LHCN-M2 (cell line): ENCODE measurements around the gene HSD11B1L. TPM values are rescaled to one million over a fixed set of nuclear protein-coding genes. Genes with fewer than 3 reads are reported as not detected.

Experiments used
- DNase-seq: peaks from one replicate; pipeline ENCODE4 v3.0.0-alpha.2; 2012; ENCODE audit warnings: low read depth
- total RNA-seq: library from RNA; depleted of rRNA; stranded (reverse); fragments of >200 nt; gene quantifications from 2 replicates; pipeline ENCODE4 v1.2.3, GENCODE V29; 2014

Gene HSD11B1L
- total RNA-seq, 1 experiment from 2014 or later: 22.4 TPM

DNA sequence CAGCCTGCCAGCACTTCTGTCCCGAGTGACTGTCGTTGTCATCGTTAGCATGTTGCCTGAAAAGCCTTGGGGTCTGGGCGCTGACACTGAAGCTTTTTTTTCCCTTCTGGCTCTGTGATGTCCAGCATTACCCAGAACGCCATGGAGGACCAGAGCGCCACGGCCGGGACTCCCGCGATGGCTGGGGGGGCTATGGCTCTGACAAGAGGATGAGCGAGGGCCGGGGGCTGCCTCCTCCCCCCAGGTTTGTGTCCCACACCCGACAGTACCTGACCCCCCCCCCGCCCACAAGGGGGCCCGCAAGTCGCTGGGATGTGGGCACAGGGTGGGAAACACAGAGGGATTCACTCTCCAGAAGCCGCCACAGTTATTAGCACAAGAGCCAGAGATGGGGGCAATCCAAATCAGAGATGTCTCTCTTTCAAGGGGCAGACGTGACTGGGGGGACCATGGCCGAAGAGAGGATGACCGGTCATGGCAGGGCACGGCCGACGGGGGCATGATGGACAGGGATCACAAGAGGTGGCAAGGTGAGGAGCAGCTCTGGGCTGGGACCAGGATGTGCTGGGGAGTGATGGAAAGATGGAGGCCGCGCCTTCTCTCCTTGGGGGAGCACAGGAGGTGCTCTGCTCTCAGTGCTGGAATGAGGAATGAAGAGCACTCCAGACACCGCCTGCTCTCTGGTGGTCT, 13.8 kb upstream of the HSD11B1L start:
- DNase-seq: no peak

DNA sequence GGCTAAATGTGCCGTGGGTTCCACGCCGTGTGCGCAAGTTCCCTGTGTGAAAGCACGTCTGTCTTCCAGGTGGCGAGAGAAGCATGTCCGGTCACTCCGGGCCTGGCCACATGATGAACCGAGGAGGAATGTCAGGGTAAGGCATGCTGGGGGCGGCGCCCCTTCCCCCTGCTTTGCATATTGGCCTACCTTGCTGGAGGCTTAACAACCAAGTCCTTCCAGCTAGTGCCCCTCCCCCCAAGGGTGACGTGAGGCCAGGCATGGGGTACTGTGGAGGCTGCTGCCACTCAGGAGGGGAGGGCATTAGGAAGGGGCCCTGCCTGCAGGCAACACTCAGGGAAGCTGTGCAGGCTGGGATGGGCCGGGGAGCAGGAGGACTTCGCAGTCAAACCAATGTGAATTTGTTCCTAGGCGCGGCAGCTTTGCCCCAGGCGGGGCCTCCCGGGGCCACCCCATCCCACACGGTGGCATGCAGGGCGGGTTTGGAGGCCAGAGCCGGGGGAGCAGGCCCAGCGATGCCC, 13.0 kb upstream of the HSD11B1L start:
- DNase-seq: no peak

DNA sequence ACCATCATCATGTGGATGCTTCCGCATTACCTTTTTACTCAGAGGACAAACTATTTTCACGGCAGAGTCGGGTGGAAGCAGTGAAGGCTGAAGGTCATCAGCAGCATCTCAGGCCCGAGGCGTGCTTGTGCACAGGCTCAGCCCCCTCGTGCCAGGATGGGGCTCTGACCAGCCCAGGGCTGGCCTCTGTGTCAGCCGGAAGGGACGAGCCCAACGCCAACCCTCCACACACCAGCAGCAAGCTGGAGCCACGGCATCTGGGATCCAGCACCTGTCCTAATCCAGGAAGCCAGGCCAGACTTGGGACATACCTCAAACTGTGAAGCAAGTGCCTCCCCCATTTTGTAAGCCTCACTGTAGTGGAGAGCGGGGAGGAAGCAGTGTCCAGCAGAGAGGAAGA, 11.6 kb upstream of the HSD11B1L start:
- no peak for DNase-seq

DNA sequence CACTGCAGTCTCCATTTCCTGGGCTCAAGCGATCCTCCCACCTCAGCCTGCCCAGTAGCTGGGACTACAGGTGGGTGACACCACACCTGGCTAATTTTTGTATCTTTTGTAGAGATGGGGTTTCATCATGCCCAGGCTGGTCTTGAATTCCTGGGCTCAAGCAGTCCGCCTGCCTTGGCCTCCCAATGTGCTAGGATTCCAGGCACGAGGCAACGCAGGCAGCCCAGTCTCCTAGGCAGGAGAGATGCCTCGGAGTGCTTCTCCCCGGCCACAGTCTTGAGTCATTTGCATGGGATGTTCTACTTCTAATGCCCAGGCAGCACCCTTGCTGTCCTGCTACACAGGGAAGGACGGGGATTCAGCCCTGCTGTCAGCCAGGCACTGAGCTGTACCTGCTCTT, 9.2 kb upstream of the HSD11B1L start:
- no peak for DNase-seq

DNA sequence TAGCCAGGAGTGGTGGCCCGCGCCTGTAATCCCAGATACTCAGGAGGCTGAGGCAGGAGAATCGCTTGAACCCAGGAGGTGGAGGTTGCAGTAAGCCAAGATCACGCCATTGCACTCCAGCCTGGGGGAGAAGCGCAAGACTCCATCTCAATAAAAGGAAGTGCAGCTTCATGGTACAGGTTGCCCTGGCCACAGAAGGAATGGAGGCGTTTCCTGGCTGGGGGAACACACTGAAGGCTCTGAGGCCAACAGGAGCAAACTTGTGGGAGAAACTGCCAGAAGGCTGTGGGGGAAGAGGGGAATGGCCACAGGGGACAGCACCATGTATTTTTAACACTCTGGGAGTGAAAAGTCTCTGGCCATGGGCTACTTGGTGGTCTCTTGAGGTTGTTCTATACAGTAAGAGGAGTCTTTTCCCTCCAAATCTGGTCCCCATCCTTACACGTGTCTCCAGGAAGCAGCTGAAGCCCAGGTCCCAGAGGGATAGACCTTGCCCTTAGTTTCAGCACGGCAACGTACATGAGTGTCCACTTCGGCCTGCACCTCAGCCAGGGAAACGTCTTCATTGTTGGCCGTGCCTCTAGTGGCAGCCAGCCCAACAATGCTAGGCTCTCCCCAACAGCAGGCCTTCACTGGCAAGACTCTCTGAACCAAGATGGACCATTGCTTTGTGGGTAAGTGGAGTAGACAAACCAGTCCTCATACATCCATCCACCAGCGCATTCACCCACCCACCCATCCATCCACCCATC, 7.9 kb upstream of the HSD11B1L start:
- no peak for DNase-seq

DNA sequence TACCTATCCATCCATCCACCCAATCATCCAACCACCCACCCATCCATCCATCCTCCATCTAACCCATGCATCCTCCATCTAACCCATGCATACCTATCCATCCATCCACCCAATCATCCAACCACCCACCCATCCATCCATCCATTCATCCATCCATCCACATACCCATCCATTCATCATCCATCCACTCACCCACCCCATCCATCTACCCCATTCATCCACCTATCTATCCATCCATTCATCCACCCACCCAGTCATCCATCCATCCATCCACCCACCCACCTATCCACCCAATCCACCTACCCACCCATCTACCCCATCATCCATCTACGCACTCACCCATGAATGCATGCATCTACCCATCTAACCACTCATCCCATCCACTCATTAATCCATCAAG, 7.1 kb upstream of the HSD11B1L start:
- no peak for DNase-seq

DNA sequence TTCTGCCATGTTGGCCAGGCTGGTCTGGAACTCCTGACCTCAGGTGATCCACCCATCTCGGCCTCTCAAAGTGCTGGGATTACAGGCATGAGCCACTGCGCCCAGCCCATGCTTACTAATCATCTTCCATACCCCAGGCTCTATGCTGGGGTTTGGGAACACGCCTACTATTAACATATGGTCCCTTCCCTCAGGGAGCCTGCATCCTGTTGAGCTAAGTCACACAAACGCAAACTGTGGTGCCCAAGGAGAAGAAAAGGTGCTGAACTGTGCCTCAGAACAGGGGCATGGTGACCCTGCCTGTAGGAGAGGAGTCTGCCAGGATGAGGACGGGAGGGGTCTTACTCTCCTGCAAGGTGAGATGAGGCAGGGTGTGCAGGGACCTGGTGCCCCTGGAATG, 6.1 kb upstream of the HSD11B1L start:
- DNase-seq: no peak

DNA sequence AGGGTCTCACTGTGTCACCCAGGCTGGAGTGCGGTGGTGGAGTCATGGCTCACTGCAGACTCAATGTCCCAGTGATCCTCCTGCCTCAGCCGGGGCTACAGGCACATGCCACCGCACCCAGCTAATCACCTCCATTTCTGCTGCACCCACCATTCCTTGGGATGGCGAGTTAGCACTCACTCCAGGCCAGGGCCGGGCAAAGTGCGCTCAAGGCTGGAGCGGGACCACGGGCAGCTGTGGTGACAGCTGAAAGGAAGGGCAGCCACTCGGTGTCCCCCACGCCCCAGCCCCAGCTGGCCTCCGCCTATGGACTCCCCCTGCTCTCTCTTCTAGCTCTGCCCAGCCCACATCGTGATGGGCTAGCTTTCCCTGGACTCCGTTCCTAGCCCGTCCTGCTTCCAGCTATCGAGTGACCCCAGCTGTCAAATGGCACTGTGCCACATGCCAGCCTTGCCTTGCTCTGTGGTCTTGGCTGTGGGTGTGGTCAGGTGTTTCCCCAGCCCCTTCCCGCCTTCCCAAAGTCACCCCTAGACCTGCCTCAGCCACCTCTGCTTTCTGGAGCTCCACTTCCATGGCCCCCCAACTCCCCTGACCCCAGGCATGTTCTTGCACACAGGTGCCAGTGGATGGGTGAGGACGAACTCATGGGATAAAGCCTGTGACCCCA, 4.6 kb upstream of the HSD11B1L start:
- peak; percentile 81 for DNase-seq

DNA sequence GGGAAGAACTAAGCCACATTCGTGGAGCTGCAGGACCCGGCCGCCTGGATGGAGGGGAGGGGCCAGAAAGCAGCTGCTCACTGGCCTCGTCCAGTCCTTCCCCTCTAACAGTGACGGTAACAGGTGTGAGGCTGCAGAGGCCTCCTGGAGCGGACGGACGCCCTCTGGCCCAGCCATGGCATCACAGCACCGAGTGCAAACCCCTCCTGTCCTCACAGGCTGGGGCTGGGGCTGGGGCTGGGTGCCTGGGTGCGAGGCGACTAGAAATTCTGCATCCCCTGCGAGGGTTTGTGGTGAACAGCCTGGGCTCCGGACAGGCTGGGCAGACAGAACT, 4.1 kb upstream of the HSD11B1L start:
- peak; percentile 85 for DNase-seq

DNA sequence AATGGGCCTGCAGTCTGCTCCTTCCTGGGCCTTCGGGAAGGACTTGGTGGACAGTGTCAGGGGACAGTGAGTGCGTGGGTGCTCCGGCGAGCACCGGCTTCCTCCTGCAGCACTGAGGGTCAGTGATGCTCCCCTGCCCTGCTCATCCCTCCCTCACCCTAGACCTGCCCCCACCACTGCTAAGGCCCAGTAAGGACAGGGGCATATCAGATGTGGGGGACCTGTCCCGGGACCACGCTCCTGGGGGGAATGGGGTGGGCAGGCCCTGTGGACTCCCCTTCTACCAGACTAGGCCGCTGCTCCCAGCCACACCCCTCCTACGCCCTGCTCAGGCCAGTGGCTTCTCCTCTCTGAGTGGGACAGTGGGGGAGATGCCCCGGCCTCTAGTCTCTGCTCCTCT, 3.7 kb upstream of the HSD11B1L start:
- no peak for DNase-seq

DNA sequence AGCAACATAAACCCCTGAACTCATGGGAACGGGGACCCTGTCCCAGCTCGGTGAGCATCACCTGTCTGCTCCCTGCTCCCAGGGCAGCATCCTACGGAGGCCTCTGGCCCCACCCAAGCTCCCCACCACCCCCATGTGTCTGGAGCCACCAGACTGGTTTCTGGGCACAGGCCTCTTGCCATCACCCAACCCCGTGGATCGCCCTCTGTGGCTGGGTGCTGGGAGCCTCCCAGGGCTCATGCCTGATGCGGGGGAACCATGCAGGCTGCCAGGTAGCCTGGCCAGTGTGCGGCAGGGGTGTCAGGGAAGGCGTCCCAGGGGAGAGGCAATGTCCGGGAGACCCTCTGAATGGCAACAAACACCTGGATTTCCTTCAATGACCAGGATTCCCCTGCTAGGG, 3.2 kb upstream of the HSD11B1L start:
- no peak for DNase-seq

DNA sequence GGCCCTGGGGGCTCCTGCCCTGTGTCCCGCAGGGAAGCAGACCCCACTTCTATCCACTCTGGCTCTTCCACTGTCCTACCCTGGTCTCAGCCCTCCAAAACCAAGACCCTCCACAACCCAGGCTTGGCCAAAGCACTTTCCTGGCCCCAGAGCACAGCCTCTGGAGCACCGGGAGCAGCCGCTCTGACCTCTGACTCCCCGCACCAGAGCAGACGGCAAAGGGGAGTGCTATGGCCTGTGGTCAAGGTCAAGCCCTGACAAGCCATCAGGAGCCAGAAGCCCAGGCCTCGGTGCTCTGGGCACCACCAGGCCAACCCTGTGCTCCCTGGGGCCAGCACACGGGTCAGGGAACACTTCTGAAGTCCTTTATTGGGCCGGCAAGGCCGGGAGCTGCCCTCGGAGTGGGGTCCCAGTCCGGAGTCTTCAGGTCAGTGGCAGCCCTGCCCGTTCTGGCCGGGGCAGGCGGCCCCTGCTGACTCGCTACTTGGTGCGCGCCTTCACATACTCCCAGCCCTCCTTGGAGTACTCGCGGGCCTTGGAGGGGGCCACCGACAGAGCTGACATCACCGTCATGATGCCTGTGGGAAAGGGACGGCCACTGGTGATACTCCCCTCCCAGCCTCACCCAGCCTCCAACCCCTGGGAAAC, 2.6 kb upstream of the HSD11B1L start:
- no peak for DNase-seq

DNA sequence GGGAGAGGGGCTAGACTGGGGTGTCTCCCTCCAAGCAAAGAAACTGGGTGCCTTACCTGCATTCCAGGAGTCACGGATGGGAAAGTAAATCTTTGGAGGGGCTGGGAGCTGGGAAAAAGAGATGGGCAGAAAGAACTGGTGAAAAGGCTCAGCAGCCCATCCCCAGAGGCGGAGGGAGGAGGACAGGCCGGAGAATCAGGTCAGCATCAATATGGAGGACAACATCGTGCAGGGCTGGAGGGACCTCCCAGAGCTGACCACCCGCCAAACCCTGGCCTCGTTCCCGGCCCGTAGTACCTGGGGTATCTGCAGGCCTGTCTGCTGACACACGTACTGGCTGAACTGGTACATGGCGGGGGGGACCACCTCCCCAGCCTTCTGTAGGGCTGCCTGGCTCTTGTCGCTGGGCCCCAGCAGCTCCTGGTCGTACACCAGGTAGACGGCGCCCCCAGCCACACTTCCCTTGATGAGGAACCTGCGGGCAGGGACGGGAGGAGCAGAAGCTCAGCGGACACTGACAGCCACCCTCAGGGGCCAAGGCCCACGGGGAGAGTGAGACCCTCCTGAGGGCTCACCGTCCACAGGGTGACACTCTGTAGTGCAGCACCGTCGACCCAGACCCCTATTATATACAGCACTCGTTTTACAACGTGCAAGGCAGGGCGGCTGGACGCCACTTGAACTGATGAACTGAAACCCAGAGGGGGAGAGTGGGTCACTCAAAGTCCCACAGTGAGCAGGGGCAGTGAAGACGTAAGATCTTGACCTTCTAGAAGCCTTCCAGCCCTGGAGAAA, 1.3 kb upstream of the HSD11B1L start:
- no peak for DNase-seq

DNA sequence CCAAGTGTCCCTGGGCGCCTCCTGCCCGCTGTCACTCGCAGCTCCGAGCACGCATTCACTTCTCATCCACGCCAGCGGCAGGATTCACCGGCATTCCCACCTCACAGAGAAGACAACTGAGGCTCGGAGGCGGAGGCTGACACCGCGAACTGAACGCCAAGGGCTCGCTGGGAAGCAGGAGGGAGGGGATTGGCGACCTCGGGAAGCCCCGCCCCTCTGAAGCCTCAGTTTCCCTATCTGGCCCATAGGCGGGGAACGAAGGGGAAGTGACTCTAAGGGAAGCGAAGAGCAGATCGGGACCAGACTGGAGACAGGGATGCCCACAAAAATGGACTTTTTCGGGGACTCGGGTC, 767 bp upstream of the HSD11B1L start:
- DNase-seq: no peak

DNA sequence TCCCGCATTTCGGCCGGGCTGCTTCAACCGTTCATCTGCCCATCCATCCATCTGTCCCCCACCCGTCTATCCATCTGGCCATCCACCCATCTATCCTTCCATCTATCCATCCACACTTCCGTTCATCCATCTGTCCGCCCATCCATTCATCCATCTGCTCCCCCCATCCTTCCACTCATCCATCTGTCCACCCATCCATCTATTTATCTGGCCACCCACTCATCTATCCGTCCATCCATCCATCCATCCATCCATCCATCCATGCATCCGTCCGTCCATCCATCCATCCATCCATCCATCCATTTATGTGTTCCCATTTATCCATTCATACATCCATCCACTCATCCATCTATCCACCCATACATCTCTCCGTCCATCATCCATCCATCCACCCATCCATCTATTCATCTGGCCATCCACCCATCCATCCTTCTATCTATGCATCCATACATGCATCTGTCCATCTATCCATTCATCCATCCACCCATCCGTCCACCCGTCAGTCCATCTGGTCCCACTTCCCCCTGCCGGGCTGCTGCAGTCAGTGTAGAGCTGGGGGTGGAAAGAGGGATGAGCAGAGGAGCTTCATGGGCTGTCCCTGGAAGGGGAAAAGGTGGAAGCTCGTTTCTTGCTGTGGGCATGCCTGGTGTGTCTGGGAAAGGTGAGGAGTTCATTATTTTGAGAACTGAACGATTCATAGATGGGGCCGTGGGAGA, 722 bp downstream of the HSD11B1L start:
- DNase-seq: no peak

DNA sequence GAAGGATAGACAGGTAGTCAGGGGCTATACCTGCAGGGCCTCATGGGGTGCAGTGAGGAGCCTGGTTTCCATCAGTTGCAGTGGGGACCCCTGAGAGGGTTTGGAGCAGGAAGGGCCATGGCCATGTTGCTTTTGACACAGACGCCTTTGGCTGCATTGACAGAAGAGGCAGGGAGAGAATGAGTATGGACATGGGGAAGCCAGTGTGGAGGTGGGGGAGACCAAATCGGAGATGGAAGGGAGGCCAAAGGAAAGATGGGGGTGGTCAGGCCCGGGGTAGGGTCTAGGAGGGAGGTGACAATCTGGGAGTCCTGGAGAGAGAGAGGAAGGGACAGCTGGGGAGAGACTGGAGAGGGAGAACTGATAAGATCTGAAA, 1.3 kb downstream of the HSD11B1L start:
- no peak for DNase-seq

DNA sequence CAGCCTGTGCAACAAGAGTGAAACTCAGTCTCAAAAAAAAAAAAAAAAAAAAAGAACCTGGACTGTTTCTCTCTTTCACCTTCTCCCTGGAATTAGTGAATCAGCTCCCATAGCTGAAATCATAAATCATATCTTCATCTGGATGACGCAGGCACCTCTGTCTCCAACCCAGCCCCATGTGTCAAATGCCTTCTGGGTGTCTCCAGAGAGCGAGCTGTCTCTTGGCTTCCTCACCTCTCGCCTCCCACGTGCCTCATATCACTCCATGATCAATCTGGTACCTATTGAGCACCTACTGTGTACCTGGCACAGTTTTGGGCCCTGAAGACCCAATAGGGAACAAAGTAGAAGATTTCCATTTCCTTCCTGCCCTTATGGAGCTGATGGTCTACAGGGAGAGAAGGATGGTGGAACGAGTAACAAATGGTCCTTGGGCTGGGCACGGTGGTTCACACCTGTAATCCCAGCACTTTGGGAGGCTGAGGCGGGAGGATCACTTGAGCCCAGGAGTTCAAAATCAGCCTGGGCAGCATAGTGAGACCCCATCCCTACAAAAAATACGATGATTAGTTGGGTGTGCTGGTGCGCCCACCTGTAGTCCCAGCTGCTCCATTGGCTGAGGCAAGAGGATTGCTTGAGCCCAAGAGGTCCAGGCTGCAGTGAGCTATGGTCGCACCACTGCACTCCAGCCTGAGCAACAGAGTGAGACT, 2.5 kb downstream of the HSD11B1L start:
- no peak for DNase-seq

DNA sequence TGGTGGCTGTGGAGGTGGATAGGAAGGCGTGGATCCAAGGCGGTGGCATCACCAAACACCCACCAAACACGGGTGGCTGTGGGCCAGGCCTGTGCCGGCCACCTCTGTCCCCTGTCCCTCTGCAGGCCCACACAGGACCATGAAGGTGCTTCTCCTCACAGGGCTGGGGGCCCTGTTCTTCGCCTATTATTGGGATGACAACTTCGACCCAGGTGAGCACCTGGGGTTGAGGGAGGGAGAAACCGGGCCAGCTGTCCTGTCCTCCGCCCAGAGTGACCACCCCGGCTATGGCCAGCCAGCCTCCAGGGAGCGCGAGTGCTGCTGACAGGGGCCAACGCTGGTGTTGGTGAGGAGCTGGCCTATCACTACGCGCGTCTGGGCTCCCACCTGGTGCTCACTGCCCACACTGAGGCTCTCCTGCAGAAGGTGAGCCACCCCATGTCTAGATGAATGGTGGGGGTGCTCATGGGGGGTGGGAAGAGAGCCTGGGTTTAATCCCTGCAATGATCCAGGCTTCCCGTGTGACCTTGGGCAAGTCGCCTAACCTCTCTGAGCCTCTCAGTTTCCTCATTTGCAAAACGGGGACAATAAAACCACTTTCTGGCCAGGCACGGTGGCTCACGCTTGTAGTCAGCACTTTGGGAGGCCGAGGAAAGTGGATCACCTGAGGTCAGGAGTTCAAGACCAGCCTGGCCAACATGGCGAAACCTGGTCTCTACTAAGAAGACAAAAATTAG, 4.0 kb downstream of the HSD11B1L start:
- no peak for DNase-seq

DNA sequence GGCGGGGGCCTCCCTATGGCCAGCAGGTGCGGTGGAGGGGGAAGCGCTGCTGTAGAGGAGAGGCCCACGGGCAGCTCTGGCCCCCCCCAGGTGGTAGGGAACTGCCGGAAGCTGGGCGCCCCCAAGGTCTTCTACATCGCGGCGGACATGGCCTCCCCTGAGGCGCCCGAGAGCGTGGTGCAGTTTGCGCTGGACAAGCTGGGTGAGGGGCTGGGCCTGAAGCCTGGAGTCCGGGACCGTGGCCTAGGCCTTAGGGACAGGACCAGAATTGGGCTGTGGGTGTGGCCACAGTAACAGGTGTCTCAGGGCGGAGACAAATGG, 5.5 kb downstream of the HSD11B1L start:
- no peak for DNase-seq
